T-helper 2 cell treated with Interferon-gamma antibody and Interleukin-4, amounts not matched to agents 100 ng/mL and 5 ng/mL, for 36 hours (primary cell): ENCODE results near the gene VAMP7. TPM values are rescaled to one million over a fixed set of nuclear protein-coding genes. Genes with fewer than 3 reads are reported as not detected.
"Not testable (repeated sequence)": the region's sequence is repeated elsewhere in the genome, so short reads cannot be mapped to it uniquely, and the experiment has no call there.

Experiments
- intact Hi-C: fragments of 100-400 bp; cut with micrococcal nuclease; formaldehyde crosslinking; loops from one replicate; pipeline ENCODE4 v1.15.1; 2023
- total RNA-seq: library from RNA; stranded (reverse); gene quantifications from 2 replicates; pipeline ENCODE4 v1.2.3, GENCODE V29; 2022

The VAMP7 gene, protein sequence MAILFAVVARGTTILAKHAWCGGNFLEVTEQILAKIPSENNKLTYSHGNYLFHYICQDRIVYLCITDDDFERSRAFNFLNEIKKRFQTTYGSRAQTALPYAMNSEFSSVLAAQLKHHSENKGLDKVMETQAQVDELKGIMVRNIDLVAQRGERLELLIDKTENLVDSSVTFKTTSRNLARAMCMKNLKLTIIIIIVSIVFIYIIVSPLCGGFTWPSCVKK
- total RNA-seq = 32.5 and 33.9 TPM in 2 replicates

DNA sequence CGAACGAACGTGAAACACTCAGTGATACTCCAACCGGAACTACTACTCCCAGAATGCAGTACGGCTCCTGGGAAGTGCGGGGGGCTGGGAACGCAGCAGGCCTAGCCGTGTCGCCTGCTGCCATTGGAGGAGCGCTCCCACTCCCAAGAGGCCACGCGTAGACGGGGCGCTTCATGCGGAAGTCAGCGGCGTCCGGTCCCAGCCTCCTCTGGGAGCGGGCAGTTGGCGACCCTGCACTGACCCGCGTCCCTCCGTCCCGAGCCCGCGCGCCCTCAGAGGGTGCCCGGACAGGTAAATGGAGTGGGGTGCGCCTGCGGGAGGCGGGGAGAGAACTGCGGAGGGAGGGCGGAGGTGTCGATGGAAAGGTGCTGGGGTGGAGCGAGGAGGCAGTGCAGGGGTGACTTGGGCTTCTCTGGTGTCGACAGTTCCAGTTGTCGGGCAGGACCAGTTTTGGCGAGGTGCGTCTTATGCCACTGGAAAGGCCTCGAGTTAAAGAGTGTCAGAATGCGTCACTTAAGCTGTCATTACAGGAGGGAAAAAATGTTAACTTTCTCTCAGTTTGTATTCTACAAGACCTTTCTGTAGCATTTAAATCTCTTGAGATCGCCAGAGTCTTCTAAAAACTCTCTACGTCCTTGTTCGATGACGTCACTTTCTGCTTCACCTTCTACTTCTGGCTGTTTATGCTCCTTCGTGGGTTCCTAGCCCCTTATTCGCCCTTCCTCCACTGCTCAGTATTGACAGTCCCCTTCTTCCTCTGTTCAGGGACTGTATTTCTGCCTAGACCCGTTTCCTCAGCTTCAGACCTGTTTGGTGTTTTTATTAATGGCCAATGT lies at the start of gene VAMP7:
VAMP7 (plus strand) TSS at position 188 of the 836 bp plus-strand sequence. CDS start 8,122 bp downstream, outside the sequence.
- intact Hi-C loops = no loop called here

DNA sequence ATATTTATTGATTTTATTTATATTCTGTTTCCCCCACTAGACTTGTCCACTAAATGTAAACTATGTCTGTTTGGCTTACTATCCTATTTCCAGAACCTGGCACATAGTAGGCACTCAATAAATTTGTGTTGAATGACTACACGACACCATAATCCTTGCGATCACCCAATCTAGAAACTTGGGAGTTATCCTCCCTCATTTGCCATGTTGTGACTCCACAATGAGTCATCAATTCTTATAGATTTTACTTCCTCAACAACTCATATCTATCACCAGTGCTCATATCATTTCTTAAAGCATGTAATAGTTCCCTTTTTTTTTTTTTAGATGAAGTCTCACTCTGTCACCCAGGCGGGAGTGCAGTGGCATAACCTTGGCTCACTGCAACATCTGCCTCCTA lies 39.9 kb upstream of the VAMP7 start:
- intact Hi-C loops = no loop called here

DNA sequence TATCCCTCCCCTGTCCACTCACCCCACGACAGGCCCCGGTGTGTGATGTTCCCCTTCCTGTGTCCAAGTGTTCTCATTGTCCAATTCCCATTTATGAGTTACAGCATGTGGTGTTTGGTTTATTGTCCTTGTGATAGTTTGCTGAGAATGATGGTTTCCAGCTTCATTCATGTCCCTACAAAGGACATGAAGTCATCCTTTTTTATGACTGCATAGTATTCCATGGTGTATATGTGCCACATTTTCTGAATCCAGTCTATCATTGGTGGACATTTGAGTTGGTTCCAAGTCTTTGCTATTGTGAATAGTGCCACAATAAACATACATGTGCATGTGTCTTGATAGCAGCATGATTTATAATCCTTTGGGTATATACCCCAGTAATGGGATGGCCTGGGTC lies 29.4 kb upstream of the VAMP7 start:
- intact Hi-C loops = not testable (repeated sequence)

DNA sequence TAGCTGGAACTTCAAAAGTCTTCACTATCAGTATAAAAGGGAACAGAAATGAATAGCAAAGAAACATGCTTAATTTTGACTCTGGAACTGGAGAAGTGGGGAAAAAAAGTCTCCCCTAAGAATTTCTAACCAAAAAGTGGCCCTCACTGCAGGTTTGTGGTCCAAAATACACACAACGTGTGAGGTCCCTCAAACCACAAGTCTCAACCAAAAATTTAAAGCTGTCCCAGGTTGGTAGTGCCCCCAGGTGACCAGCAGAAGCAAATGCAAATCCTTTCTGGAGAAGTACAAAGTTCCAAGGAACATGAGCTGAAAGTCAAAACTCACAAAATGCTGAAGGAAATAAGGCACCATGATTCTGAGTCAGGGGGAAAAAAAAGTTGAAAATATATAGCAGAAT lies 23.6 kb upstream of the VAMP7 start:
- intact Hi-C loops = no loop called here

DNA sequence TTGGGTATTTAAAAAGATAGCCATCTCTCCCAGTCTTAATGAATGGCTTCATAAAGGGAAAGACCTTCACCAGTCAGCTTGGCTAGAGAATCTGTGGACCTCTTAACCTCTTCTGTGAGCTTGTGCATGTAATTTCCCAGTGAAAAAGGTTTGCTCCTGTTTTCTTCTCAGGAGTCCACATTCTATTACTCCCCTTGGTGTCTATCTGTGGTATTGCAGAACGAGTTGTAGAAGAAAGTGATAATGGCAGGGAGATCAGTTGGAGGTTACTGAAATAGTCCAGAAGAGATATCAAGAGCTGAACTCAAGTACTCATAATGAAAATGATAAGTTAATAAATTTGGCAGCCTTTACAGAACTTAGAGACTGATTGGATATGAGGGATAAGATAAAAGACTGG lies 16.5 kb upstream of the VAMP7 start:
- intact Hi-C loops = no loop called here

DNA sequence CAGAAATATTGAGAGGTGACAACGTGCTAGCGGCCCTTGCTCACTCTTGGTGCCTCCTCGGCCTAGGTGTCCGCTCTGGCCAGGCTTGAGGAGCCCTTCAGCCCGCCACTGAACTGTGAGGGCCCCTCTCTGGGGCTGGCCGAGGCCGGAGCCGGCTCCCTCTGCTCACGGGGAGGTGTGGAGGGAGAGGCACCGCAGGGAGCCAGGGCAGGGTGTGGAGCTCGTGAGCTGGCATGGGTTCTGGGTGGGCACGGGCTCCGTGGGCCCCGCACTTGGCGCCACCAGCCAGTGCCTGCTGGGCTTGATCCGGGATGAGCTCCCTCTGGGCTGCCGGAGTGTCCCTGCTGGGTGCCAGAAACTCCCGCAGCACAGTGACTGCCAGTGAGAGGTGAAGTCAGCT lies 16.0 kb upstream of the VAMP7 start:
- intact Hi-C loops = no loop called here

DNA sequence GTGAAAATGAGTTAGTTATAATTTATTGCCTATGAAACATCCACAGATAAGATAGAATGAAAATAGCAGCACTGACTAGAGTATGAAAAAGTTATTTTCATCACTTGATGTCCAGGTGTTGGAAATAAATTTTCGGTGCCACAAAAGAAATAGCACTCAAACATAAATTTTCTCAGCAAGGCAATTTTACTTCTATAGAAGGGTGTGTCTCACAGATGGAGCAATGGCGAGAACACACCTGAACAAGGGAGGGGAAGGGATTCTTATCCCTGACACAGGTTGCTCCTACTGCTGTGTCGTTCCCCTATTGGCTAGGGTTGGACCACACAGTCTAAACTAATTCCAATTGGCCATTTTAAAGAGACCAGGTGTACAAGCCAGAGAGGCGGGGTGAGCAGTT lies 13.3 kb upstream of the VAMP7 start:
- intact Hi-C loops = no loop called here

DNA sequence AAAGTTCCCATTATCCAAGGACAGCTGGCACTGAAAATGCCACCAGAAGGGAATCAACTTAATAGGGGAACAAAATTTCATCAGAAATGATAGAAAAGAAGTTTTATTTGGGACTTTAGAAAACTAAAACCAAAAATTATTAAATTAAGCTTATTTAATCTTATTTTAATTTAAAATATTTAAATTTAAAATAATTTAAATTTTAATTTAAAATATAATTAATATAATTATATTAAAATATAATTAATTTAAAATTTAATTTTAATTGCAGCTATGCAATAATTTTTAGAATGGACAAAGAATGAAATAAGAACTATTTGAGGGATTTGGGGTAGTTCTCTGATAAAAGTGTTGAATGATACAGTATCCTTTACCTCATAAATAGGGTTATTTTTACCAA lies 10.2 kb upstream of the VAMP7 start:
- intact Hi-C loops = no loop called here

DNA sequence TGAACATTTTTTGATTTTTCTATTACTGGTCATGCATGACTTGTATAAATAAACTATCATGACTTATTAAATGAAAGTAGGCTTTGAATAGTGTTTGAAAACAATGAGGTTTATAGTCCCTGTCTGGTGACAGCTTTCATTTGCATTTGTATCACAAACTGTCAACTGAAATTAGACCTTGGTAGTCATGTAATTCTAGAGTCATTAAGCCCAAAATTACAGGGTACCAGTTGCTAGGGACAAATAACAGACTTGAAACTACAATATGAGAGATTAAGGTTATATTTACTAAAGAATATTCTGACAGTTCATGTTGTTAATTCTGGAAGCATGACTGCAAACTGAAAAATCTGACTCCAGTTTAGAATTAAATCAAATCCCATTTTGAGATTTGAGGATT lies 9.2 kb upstream of the VAMP7 start:
- intact Hi-C loops = no loop called here

DNA sequence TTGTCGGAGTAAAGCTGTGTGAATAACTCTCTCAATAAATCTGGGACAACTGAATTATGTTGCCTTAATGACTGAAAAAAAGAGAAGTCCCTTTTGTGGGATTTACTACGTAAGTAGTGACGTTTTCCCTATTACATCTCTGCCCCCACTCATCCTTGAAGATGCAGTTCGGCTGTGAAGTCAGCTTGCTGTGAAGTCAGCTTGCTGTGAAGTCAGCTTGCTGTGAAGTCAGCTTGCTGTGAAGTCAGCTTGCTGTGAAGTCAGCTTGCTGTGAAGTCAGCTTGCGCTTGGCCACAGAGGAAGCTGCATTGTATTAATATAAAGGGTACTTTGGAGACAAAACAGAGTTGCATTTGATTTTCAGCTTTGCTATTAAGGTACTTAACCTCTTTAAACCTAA lies 8.0 kb upstream of the VAMP7 start:
- intact Hi-C loops = no loop called here

DNA sequence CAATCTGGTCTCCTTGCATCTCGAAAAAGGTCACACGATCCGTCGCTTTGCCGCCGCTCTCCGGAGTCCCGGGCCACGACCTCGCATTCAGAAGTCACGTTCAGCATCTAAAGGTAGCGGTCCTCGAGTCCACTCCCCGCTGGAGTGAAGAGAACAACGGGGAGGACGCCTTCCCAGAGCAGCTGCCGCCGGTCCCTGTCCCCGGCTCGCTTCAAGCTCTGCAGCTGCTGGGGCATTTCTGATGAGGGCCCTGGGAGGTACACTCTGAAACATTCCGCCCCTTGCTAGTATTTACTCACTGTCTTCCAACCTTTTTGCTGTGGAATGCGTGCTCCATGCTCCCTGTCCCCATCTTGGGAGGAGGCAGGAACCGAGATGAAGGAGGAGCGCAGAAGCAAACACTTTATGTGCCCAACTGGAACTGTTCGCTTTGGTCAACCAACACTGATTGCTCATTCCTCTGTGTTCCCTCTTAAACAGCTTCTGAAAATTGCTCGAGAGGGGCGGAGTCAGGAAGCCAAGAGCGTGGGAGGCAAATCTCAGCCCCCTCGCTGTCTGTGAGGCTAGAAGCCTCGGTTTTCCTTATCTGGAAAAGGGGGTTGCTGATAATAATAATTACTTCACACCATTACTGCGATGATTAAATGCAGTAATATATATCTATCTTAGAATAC lies 6.4 kb upstream of the VAMP7 start:
- intact Hi-C loops = no loop called here

DNA sequence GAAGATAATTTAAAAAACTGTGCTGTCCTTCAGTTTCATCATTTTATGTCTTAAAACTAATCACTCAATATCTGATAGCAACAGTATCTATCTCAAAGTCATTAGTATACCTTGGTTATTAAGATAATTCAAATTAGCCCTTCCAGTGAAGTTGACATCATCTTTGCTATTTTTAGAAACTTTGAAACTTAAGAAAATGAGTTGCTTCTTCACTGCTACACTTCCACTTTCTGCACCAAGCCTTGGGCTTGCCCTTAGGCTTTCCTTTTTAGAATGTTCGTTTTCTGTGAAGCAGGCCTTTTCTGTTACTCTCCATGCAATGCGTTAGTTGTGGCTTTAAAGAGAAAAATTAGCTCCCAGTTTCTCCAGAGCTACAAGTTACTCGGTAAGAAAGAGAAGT lies 4.4 kb upstream of the VAMP7 start:
- intact Hi-C loops = no loop called here

DNA sequence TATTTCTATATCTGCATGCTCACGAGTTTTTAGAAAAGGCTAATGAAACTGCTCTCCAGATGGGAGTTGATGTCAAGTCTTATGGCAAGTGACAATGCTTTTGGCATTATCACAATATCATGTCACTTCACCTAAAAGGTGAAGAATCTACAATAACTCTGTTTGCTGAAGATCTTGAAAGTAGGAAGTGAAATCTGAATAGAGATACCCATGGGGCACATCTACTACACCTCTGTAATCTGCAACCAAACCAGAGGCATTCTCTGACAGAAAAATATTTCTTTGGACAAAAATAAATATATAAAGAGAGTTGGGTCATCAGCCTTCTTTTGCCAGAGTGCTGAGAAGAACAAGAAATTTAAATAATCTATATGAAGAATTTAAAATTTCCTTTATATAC lies 3.9 kb upstream of the VAMP7 start:
- intact Hi-C loops = no loop called here

DNA sequence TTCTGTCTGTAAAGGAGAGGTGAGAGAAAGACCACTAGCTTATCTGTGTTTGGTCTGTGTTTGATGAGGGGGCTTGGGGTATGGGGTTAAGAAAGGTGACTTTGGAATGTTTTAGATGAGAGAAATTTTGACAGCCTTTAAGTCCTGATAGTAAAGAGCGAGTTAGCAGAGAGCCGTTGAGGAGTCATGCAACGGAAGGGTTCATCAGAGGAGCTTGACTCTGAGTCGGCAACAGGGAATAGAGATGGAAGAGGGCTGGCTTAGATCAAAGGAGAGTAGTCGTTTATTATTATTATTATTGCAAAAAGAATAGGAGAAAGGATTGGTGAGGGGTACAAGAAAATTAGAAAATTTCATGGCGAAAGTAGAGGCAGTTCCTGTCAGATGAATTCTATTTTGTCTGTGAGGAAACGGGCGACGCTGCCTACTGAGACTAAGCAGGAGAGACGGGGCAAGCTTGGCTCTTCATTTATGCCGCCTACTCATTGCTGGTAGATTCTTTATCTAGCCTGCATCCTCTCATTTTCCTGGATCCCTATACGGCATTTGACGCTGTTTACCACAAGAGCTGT lies 473 bp upstream of the VAMP7 start:
- intact Hi-C loops = no loop called here

DNA sequence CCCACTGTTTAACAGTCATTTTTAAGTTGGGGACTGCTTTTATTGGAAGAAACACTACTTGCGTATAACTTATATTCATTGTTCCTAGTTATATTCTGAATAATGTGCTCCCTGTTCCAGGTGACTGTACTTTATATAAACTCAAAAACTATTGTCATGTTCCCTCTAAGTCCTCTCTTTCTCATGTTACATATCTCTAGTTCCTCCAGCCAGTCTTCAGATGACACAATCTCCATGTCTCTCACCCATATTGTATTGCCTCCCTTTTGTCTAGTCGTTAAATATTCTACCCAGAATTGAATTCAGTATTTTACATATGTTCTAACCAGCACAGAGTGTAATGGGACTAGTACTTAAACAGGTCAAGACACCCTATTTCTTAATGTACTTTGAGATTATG lies 5.3 kb downstream of the VAMP7 start:
- intact Hi-C loops = no loop called here

DNA sequence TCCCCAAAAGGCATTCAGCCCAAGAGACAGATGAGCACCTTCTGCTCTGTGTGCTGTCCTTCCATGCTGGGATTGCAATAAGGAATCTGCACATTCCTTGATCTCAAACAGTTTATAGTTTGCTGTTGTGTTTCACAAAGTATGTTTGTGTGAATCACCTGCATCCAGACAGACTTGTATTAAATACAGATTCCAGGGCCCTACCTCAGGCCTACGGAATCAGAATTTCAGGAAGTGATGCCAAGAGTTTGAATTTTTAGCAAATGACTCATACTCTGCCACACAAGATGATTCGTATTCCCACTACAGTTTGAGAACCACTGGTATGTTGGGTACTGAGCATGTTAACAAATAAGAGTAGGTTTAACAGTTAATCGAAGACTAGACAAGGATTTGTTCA lies 7.0 kb downstream of the VAMP7 start:
- intact Hi-C loops = no loop called here

DNA sequence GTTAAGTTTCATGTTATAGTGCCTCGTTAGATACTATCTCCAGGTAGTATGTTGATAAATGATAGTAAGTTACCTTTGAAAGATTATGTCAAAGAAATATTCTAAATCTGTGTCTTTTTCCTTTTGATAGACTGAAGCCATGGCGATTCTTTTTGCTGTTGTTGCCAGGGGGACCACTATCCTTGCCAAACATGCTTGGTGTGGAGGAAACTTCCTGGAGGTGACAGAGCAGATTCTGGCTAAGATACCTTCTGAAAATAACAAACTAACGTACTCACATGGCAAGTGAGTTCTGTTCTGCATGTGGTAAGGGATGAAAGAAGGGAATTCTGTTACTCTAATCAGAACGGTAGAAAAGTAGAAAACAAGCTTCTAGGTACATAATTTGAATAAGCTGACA lies 8.2 kb downstream of the VAMP7 start:
- intact Hi-C loops = no loop called here

DNA sequence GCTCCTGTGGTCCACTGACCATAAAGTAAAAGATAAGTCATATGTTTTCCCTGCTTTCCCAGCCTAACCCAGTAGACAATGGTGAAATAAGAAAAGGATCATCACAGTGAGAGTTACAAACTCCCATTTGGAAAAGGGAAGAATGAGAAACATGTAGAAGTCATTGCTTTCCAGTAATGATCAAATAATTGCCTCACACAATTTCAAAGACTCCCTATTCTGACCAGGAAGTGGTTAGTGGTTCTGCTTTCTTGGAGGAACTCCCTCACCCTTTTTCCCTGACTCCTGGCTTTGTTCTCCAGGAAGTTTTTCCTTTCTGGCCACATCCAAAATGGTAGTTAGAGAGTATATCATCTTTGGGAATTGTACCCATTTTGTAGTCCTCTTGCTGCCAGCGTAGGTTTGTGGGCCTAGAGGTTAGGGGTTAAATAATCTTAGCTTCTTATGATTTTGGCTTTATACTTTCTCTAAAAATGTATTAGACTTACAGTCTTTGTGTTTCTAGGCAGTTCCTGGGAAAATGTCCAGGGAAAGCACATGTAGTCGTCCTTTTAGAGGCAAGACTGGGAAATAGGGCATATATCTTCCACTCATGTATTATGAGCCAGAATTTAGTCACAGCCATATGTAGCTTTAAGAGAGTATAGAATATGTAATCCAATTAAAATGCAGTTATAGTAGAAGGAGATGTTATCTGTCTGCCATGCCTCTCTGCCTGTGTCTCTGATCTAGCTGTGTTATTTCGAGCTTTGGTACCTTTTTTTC lies 10.5 kb downstream of the VAMP7 start:
- intact Hi-C loops = no loop called here

DNA sequence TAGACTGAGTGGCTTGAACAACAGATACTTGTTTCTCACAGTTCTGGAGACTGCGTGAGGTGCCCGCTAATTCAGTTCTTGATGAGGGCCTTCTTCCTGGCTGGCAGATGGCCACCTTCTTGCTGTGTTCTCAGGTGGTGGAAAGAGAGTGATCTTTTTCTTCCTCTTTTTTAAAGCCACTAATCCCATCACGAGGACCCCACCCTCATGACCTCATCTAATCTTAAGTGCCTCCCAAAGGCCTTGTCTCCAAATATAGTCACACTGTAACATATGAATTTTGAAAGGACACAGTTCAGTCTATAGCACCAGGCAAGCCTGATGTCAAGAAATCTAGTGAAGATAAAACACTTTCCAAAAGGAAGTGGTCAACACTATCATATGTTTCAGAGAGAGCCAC lies 12.4 kb downstream of the VAMP7 start:
- intact Hi-C loops = no loop called here

DNA sequence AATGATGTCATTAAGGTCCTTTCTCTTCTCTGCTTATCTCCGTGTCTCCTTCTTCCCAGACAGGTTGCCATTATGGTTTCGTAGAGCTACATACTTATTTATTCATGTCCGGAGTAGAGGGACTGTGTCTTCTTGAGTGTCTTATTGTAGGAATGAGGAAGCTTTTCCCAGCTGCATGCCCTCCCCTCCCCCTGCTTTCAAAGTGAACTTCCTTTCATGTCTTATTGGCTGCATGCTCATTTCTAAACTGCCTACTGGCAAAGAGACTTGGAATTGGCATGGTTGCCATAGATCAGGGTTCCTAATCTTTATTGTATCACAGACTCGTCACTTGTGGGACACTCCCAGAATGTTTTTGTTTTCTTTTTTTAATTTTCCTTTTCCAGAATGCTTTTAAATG lies 15.4 kb downstream of the VAMP7 start:
- intact Hi-C loops = no loop called here

DNA sequence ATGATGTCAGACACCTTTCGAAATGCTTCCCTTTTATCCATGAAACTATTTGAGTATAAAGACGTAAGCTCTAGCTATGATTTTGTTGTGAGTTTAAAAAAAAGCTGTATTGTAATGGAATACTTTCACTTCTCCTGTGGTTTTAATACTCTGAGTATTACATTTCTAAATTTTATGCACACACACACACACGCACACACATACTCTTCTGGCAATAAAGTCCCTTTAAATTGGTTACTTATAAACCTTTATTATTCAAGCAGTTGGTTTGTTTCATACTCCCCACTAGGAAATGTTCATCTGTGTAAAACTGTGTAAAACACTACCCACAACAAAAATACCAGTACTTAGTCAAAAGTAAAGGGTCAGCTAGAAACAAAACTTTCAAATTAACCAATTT lies 18.2 kb downstream of the VAMP7 start:
- intact Hi-C loops = no loop called here
